ENCODE data around the gene SORCS2.

The SORCS2 gene

DNA sequence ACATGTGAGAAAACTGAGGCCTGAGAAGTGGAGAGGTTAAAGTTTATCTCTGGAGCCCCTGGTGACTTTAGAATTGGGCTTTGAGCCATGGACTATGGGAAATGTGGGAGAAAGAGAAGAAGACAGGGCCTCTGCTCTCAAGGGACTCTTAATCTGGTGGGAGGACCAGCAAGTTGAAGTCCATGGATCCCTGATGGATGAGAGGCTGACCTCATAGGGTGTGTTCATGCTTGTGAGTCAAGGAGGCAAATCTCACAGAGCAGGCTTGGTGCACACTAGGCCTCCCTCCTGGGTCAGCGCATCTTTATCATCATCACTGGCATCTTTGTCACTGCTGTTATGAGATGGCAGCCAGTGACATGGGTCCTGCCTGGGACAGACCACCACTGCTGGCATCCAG is 535.4 kb downstream of the SORCS2 start:
- no peak for DNase-seq

DNA sequence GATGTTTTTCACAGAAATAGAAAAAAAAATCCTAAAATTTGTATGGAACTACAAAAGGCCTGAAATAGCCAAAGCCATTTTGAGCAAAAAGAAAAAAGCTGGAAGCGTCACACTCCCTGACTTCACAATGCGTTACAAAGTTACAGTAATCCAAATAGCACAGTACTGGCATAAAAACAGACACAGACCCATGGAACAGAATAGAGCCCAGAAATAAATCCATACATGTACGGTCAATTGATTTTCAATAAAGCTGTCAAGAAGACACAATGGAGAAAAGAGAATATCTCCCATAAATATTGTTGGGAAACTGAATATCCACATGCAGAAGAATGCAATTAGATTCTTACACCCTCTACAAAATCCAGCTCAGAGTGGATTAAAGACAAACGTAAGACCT is 539.1 kb downstream of the SORCS2 start:
- DNase-seq = no peak

DNA sequence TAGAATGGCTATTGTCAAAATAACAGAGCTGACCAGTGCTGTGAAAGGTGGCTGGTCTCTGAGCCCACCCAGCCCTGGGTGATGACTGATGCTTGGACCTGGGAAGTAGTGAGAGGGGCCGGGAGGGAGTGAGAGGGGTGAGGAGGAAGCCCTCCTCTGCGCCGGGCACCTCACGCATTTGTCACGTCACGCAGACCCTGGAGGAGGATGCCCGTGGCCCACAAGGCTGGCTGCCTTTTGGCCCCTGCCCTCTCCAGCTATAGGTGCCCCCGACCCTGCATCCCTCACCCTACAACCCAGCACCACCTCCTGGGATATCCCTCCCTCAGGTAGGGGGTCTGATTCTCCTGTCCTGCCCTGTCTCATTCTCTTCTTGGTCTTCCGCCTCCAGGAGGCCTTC is 539.9 kb downstream of the SORCS2 start:
- DNase-seq = no peak

DNA sequence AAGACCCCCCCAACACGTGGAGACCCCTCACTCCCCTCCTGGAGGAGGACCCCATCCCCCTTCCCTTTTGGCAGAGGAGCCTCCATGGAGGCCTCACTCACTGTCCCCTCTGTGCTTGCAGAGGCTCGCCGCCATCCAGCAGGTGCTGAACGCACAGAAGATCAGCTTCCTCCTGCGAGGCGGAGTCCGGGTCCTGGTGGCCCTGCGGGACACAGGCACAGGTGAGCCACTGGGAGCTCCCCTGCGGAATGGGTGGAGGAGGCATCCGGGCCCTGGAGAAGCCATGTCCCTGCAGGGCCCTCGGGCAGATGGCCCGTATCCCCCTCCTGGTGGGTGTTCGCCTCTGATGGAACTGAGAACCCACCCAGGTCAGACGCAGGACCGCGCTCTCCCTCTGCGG is 540.9 kb downstream of the SORCS2 start:
- DNase-seq = no peak

DNA sequence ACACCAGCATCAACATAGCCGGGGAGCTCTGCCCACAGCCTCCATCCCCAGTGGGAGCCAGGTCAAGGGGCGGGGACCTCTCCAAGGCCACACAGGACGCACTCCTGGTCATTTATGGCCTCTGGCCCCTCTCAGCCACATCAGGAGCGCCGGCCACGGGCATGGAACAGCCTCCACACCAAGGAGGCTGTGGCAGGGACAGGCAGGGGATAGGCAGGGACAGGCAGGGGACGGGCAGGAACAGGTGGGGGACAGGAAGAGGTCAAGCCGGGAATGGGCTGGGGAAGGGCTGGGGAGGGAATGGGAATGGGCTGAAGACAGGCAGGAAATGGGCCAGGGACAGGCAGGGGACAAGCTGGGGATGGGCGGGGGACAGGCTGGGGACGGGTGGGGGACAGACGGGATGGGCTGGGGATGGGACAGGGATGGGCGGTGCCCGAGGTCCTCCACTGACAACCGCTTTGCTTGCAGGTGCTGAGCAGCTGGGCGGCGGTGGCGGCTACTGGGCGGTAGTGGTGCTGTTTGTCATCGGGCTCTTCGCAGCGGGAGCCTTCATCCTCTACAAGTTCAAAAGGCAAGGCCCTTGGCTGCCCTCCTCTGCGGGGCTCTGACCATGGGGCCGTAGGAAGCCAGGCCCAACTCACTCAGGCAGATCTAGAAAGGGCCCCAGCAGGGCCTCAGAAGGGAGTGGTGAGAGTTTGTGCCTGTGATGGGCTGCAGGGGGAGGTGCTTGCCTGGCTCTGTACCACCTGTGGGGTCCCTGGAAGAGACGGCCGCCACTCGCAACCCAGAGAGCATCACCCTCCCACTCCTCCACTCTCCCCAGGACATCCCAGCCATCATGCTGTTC is 541.7 kb downstream of the SORCS2 start:
- no peak for DNase-seq

DNA sequence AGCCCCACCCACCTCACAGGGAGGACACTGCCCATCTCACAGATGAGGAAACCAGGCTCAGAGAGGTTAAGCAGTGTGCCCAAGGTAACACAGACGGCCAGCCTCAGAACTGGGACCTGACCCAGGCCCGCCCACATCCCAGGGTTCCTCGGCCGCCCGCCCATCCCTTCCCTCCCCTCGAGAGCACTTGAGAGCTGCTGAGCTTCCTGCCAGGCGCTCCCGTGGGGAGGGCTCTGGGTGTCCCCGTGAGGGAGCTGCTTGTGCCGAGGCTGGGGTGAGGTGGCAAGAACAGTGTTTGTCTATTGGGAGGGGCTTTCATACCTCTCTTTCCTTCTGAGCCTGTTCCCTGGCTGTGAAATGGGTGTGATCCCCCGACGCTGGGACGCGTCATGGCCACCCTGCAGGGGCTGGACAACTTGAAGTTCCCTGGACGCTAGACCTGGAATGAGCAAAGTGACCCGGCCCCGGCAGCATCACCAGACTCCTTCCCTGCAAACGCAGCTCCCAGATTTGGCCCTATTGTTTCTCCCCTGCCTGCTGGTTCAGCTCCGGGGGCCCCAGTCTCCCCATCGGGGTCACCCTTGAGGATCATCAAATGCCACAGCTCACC is 542.4 kb downstream of the SORCS2 start:
- DNase-seq = no peak

DNA sequence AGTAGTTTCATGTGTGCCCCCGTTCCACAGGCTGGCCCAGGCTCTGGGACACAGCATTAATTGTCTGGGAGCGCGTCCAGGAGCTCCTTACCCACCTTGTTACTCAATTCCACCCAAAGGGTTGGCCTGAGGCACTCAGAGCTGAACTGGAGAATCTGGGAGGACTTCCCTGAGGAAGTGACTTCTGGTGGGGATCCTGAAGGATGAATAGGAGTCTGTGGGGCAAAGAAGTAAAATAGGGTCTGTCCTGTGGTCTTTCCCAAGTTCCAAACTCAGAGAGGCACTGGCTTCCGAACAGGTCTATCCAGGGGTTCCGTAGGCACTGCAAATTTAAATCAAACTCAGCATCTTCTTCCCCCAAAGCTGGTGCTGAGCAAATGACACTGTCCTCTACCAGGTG is 543.1 kb downstream of the SORCS2 start:
- DNase-seq = no peak

DNA sequence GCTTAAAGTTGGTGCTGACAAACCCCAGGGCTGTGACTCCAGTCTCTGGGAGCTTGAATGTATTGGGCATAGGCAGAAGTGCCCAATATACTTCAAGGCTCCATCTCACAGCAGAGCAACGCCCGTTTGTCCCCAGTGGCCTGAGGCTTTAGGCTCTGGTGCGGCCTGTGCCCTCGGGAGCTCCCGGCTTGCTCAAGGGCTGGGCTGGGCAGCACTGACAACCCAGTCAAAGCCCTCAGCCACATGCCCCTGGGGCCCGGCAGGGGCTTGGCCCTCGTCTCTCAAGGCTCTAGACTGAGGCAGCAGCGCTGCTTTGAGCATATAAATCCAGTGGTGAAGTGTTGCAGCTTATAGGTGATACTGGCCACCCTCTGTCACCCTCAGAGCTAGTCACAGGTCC is 543.6 kb downstream of the SORCS2 start:
- DNase-seq = no peak

DNA sequence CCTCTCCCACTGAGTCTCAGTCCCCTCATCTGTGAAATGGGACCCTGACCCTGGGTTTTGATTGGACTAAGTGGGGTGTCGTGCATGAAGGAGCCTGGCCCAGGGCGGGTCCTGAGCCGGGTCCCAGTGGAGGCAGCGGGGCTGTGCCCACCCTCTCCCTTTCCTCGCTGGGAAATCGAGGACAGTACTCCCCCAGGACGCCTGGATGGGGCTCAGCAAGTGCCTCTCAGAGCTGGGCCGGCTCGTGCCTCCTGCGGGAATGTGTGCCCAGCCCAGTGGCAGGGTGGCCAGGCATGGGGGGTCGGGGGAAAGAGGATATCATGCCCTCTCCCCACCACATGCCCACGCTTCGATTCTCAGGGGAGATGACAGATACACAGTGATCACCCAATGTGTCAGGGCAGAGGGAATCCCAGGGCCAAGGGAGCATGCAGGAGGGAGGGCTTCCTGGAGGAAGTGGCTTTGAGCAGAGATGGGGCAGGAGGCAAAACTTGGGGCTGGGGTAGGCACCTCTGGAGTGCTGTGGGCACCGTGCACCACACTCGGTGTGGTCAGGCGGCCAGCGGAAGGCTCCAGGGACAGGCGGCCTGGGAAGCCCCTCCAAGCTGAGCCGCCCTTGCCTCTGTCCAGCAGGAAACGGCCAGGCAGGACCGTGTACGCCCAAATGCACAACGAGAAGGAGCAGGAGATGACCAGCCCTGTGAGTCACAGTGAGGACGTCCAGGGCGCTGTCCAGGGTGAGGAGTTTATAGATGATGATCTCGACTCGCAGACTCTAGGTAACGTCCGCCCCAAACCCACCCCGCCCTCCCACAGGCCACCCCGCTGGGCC is 544.3 kb downstream of the SORCS2 start:
- DNase-seq = no peak

DNA sequence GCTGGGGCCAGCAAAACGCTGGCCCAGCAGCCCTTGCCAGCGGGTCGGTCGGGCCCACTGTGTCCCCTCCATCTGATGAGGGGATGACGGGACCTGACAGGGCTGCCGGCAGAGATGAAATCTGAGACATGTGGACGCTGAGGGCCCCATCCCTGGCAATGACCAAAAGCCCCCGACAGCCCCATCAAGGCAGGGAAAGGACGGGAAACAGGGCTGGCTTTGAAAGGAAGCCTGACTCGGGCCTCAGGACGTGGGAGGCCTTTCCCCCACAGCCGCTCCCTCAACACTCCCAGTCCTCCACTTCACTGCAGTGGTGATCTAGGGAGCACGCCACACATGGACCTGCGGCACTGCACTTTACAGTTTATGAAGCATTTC is 544.9 kb downstream of the SORCS2 start:
- DNase-seq = no peak

DNA sequence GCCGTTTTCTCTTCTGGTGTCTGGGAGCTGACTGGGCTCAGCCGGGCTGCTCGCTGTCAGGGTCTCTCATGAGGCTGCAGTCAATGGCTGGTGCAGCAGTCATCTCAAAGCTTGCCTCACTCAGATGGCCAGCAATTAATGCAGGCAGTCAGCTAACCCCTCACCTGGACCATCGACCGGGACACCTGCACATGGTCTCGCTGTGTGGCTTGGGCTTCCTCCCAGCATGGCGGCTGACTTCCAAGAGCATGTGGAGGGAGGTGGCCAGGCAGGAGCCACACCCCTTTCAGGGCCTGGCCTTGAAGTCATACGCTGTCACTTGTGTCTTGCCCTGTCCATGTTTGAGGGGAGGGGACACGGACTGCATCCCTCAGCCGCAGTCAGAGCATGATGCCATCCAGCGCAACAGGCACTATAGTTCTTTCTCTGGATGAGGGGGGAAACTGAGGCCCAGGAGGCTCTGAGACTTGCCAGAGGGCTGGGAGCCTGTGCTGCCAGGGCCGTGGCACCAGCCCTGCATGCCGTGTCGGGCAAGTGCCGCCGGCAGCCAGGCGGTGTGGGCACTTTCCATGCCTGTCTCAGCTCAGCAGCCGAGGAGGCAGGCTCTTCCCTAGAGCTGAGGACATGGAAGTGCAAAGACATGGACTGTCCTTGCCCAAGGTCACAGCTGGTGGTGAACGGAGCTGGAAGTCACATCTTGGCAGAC is 545.6 kb downstream of the SORCS2 start:
- DNase-seq = no peak

DNA sequence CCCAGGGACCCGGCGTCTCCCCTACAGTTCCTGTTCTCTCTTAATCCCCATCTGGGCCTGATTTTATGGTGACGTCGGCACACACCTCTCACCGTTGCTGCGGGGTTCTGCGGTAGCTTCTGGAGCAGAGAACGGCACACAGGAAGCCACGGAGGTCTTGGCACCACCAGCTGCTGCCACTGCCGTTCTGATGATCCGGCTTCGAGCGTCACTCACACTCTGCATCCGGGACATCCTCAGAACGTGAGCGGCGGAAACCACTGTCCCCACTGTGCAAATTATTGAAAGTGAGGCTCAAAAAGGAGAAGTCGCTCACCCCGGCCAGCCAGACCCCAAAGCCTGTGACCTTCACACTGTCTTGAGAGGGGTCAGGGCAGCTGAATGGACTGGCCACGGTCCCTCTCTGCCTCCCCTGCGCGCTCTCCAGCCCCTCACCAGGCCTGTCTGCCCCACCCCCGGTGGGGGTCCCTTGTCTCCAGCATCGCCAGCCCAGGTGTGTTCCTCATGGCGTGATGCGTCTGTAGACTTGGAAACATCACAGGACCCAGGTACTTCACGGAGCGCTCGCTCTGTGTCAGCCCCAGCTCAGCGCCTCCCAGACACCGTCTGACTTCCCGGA is 546.2 kb downstream of the SORCS2 start:
- DNase-seq = no peak

DNA sequence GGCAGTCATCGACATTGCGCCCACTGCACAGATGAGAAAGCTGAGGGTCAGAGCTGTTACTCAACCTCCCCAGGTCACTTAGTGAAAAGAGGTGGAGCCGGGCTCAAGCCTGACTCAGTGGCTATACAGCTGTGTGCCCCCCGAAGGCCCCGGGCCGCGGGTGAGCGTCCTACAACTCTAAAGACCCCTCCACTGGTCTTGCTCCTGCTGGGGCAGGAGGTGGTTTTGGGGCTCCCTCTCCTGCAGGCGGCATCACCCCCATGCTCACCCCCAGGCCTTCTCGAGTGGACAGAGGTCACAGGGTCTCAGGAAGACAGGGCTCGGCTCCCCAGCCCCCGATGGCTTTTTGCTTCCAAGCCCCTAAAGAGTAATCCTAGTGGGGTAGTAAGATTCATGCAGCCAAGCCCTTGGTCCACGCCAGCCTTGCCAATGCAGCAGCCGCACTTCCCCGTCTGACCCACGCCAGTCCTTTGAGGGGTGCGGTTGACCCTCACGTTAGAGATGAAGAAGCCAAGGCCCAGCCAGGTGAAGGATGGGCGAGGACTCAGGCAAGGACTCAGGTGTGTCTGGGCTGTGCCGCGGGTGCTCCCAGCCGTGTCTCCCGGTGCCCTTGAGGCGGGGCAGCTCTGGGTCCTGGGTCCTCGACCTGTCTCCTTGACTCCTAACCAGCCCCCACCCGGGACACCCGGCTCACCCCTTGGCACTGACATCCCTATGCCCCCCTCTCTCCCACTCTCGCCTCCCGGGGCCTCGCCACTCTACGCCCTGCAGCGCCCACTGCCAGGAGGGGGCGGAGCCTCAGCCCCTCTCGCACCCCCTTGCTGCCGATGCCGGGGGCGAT is 547.0 kb downstream of the SORCS2 start:
- no peak for DNase-seq

DNA sequence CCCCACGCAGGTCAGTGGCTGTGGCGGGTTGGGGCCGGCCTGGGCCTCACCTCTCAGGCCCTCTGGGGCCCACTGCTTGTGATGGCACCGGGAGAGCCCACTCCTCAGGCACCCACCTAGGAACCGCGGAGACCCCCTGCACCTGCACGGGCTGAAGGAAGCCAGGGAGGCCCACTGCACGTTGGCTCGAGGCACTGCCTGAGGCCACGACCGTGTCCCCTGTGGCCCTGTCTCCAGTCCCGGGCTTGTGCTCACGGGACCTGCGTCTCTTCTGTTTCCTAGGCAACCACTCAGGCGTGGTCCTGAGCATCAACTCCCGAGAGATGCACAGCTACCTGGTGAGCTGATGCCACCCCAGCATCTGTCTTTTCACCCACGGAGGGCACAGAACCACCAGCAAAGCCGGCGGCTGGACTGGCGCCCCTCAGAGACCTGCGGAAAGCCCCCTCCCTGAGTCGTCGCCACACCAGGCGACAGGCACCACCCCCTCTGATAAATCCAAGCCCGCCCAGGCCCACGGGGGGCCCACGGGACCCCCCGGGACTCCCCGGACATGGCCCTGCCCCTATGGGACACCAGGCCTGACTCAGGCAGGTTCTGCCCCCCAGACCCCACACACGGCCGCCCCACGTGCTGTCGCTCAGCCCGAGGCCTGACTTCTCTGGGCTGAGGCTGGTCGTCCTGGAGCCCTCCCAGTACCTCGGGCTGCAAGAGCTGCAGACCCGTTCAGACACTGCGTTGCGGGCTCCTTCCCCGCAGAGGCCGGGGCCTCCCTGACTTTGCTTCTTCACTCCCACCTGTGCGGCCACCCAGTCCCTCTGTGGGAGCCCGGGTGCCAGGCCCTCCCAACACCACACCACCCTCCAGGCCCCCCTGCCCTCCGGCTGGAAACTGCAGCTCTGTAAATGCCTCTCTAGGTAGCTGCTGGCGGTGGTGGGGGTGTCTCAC is 547.9 kb downstream of the SORCS2 start:
- DNase-seq = no peak

DNA sequence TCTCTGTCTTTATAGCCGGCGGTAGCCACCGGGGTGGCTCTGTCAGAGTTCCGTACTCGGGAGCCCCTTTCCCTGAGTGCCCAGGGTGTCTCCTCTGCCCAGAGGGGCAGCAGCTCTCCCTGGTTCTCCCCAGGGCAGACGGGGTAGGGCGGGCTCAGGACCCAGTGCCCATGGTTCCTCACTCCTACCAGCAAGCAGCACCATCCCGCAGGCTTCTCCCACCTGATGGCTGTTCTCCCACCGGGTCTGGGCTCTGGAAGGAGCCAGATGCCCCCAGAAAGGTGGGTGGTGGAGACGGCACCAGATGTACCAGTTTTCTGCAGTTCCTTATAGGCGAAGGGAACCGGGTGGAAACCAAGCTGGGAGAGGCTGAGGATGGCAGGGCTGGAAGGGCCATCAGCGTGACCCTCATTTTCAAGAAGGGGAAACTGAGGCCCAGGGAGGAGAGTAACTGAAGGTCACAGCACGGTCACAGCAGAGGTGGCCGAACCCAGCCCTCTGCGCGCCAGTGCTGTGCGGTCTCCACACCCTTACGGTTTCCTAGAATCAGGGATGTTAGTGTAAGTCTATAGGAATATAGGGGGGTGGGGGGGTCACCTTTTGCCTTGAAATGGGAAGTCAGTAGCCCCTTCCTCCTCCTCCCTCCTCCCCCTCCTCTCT is 548.7 kb downstream of the SORCS2 start:
- no peak for DNase-seq

DNA sequence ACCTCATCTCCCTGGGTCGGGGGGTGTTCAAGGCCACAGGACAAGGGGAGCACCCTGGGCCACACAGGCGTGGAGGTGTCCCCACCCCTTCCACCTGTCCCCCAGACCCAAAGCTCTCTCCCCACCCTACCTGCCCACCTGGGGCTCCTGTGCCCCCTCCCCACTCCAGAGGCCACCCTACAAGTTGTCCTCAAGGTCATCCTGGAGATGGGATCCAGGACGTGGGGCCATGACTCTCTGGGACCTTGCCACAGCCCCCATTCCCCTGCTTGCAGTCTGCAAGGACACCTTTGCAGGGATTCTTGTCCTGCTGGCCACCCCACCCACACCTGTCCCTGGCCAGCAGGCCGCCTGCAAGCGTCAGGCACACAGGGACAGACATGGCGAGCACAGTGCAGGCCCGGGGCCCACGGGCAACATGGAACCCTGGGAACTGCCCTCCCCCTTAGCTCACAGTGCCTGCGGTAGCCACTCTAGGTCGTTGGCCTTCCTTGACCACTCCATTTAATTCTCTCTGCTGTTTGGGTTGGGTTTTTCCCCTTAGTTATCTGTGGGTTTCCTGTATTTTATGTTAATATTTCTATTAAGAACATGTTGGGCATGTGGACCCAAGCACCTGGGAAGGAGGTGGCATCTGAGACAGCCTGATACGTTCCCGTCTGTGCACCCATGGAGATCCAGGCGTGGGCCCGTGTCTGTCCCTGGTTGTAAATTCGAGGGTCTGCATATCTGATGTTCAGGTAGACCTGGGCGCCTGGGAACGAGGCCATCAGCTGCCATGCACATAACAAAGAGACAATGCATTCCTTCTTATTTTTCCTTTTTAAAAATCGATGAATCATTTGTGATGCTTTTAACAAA is 549.8 kb downstream of the SORCS2 start:
- no peak for DNase-seq

DNA sequence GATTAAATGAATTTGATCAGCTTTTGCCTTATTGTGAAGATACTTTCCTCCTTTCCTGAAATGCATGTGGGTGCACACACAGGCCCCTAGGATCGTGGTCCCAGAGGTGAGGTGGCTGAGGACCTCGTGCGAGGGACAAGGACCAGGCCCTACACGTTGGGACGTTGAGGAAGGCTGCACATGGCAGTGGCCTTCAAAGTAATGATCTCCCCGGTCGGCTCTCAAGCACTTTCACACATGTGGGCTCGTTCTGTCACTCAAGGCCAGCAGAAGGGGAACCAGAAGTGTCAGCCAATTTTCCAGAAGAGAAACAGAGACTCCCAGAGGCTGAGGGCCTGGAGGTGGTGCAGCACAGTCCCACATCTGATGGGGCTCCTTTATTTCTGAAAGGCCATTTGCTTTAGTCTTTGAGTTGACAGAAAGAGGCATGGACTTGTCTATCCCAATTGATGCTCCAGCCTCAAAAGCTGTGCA is 550.5 kb downstream of the SORCS2 start:
- DNase-seq = no peak

DNA sequence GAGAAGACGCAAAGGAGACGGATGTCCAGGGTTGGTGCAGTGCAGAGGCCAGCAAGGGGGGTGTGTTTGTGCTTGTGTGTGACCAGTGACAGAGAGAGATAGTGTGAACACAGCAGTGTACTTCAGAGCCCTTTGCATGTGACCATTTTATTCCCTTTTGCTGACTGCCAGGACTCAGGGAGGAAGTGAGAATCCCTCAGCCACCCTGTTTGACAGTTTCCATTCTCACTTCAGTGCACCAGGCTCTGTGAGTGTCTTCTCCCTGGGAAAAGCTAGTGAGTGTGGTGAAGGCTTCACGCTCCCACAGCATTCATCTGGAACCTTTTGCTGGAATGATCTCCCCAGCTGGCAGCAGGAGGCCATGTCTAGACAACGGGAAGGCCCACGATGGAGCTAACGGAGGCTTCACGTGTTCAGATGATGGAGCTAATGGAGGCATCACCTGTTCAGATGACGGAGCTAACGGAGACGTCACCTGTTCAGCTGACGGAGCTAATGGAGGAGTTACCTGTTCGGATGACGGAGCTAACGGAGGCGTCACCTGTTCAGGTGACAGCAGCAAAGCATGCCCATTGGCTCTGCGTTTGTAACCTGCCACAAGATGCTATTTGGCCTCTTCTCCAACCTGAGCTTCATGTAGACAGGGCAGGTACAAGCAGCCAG is 551.9 kb downstream of the SORCS2 start:
- no peak for DNase-seq
